ENCODE data around the gene UNC5A.

The UNC5A gene

GRCh38 chr5:176813587-176814312 lies 3.4 kb downstream of the UNC5A start:
- DNase-seq (ENCODE audit: low spot score), result no peak
- TF ChIP-seq CTCF (IDR thresholded peaks at IDR 0.05; ENCODE audit: extremely low read depth, missing control alignments), result no peak

GRCh38 chr5:176814313-176814685 lies 3.9 kb downstream of the UNC5A start:
- DNase-seq (ENCODE audit: low spot score), result no peak
- TF ChIP-seq CTCF (IDR thresholded peaks at IDR 0.05; ENCODE audit: extremely low read depth, missing control alignments), result no peak

GRCh38 chr5:176814836-176815438 lies 4.6 kb downstream of the UNC5A start:
- no peak for DNase-seq (ENCODE audit: low spot score)
- no peak for TF ChIP-seq CTCF (IDR thresholded peaks at IDR 0.05; ENCODE audit: extremely low read depth, missing control alignments)

GRCh38 chr5:176816043-176816745 lies 5.8 kb downstream of the UNC5A start:
- no peak for DNase-seq (ENCODE audit: low spot score)
- no peak for TF ChIP-seq CTCF (IDR thresholded peaks at IDR 0.05; ENCODE audit: extremely low read depth, missing control alignments)

- TF ChIP-seq CTCF (IDR thresholded peaks at IDR 0.05; ENCODE audit: extremely low read depth, missing control alignments), result no peak
- DNase-seq (ENCODE audit: low spot score), result no peak
These were observed 6.5 kb downstream of the UNC5A start for GRCh38 chr5:176816791-176817347.

- no peak for DNase-seq (ENCODE audit: low spot score)
- TF ChIP-seq CTCF (IDR thresholded peaks at IDR 0.05; ENCODE audit: extremely low read depth, missing control alignments), result no peak
These were observed 7.0 kb downstream of the UNC5A start for GRCh38 chr5:176817369-176817840.
